Stimulated activated naive CD4-positive, alpha-beta T cell (primary cell): ENCODE data around the gene C1orf210.
A peak's percentile ranks its signal among the peaks of the same experiment; 100 is the strongest.

Source experiments
- DNase-seq, 6 experiments: peaks; one replicate each; lab custom pipeline; 2025; lab: John Stamatoyannopoulos, UW

Gene C1orf210

DNA sequence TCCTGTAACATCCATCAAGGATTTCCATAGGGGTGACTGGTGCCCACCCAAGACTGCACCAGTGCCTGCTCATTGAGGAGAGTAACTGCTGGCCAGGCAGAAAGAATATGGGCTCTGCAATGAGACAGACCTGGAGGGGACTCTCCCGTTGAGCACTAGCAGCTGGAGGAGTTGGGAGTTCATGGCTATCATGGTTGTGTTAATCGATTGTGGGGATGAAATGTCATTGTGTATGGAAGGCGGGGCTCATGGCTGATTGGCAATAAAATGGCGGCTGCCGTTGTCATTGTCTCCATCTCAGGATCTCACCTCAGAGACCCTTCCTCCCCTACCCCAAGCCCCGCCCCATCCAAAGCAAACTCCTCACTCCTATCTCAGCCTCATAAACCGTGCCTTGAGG is 11.7 kb downstream of the C1orf210 start:
- DNase-seq: no peak

- DNase-seq: no peak
Measured at GRCh38 chr1:43272576-43273571, 12.5 kb downstream of the C1orf210 start.

DNA sequence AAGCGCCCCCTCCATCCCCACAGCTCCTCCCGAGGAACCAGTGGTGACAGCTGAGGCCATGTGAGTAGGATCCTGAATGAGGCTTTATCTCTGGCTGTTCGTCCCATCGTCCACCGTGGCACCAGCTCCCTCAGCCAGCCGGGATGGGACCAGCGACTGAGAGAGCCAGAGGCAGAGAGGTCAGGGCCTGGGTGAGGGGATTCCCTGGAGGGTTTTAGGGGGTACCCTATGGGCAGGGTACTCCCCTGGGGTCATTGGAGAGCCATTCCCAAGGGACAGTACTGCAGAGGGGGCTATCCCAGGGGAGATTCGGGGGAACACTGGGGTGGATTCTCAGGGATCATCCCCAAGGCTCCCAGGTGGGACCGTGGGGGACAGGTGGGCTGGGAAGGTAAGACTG is 13.2 kb downstream of the C1orf210 start:
- no peak for DNase-seq

DNA sequence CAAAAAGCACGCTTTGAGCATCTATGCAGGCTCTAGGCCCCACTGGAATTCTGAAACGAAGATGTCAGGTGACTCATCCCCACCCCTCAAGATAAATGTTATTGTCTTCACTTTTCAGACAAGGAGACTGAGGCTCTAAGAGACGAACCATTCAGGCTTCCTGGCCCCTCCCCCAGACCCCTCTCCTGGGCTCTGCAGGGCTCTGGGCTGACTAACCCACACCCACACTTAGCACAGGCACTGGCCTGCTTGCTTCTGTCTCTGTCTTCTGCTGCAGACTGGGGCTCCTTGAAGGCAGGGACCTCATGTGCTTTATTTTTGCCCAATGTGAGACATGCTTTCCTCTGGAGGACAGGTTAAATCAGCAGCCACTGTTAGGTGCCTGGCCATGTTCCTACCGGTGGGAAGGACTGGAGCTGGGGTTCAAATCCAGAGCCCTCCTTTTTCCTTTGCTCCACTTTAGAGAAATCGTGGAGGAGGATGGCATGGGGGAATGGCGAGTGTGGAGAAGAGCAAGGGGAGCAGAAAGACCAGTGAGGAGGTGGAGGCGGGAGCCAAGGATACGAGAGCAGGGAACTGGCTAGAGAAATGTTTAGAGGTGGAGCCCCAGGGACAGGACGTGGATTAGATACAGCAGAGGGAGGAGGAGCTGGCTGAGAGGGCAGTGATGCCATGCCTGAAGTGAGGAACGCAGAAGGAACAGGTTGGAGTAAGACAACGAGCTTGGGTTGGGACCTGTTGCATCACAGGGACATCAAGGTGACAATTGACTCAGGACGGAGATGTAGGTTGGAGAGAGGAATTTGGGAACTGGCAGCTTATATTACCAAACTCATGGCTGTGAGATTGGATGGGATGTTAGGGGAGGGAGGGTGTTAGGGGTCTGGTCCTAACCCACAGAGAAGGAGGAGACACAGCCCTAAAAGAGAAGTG is 13.9 kb downstream of the C1orf210 start:
- DNase-seq: no peak

DNA sequence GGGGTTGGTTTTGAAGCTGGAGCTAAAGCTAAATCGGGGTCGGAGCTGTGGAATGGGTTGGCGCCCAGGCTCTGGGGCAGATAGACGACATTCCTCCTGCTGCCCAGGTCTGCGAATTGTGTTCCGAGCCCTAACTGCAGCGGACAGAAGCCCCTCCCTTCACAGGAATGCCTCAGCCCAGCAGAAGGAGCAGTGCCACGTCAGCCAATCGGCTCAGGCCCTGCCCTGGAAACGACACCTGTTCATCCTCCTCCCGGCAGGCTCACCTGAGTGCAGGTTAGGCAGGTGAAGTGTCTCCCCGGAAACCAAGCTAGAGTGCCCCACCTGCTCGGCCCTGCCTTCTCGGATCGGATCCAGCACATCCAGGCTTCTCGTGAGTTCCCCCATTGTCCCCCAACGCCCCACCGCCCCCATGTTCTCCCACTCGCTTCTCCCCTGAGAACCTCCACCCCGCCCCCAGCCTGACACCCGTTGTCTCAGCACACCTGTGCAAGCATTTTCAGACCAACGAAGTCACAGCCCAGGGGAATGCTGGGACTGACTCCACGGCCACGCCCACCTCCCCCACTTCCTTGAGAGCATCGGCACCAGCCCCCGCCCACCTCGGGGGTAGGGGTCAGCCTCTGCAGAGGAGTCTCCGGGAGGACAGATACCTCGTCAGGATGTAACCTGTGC is 14.8 kb downstream of the C1orf210 start:
- peak in 1 of 6 experiments; percentile 3 for DNase-seq

- DNase-seq: no peak
Measured at GRCh38 chr1:43269627-43270375, 15.6 kb downstream of the C1orf210 start, which contains the start of gene TMEM125. TMEM125 (plus strand) TSS chr1:43269983; CDS start chr1:43272723, 2,740 bp downstream.

- no peak for DNase-seq
Measured at GRCh38 chr1:43267818-43268425, 17.5 kb downstream of the C1orf210 start.

GRCh38 chr1:43267291-43267805 is 18.0 kb downstream of the C1orf210 start:
- no peak for DNase-seq

DNA sequence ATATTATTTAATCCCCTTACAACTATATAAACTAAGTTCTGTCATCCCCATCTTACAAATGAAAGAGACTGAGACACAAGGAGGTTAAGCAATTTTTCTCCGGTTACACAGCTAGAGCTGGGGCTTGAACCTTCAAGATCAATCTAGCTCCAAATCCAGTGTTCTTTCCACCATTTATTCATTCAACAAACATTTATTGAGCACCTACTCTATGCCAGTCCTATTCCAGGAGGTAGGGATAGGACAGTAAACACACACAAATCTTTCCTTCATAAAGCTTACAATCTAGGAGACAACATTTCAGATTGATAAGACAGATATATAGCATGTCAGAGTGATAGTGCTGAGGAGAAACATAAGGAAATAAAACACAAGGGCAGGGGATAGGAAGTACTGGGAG is 18.5 kb downstream of the C1orf210 start:
- DNase-seq: no peak

- DNase-seq: no peak
Measured at GRCh38 chr1:43265431-43265830, 19.9 kb downstream of the C1orf210 start.

DNA sequence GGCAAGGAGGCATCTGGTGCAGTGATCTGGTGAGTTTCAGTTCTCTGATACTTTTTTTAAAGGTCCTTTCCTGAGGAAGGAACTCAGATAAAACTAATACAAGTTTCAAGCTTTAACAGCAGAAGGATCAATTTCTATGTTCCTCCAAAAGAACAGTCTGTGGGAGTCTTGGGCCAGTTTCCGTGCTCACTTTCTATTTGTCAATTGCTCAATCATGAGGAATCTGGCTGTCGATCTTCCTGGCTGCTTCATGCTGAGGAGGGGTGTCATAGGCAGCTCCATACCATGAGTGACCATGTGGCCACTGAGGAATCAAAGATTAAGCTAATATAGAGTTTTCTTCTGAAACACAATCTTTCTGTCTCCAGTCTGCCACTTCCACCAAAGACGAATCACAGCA is 27.0 kb downstream of the C1orf210 start:
- no peak for DNase-seq

- DNase-seq: no peak
Measured at GRCh38 chr1:43256675-43257570, 28.5 kb downstream of the C1orf210 start.

GRCh38 chr1:43255438-43256210 is 29.8 kb downstream of the C1orf210 start:
- DNase-seq: no peak

GRCh38 chr1:43253876-43254275 is 31.5 kb downstream of the C1orf210 start:
- DNase-seq: no peak

GRCh38 chr1:43253173-43253572 is 32.2 kb downstream of the C1orf210 start:
- DNase-seq: no peak

- no peak for DNase-seq
Measured at GRCh38 chr1:43252225-43252624, 33.2 kb downstream of the C1orf210 start.

DNA sequence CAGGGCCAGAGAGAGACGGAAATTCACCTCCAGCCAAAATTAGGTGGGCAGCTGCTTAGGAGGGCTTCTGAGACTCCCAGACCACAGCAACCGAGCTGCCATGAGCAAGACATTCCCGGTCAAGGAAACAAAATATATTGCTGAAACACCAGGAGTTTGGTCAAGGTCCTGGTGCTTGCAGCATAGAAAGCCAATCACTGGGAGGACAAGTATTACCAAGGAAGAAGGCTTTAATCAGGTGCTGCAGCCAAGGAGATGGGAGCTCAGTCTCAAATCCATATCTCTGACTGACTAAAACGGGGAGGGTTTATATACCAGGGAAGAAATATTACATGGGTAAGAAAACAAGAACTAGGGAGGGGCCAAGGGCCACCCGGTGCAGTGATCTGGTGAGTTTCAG is 34.4 kb downstream of the C1orf210 start:
- DNase-seq: no peak

DNA sequence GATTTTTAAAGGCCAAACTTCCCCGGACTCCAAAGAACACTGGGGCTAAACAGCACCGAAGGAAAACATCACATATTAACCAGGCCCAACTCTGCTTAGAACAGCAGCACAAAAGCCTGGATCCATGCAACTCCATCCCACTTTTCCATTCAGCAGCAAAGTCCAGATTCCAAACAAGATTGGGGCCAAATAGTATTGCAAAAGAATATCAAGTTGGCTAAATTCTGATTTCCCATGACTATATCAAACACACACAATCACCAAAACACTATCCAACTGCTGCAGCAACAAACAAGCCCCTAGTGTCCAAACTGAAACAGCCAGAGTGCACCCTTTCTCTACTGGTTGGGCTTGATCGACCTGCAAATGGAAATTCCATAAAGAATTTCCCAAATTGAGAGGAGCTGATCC is 35.0 kb downstream of the C1orf210 start:
- no peak for DNase-seq
